ENCODE data around the gene LCT. TPM values are rescaled to one million over a fixed set of nuclear protein-coding genes. Genes with fewer than 3 reads are reported as not detected.
A peak's percentile ranks its signal among the peaks of the same experiment; 100 is the strongest.

The LCT gene
- total RNA-seq, 1 experiment from 2014 or later, result 0.04 TPM

- Mint-ChIP-seq H3K36me3 (ENCODE audit: insufficient read depth in 1 of 3, low read depth in 3 of 3) (peaks cover 49 to 90% (median 85%) of the 10 kb centered on the region in 3 experiments; a peak in 6 of 7 replicates), H3K9me3 (no peaks in the 10 kb centered on the region), H3K4me3 (no peak overlapping the region), H3K27ac (peak overlapping the region in 1 of 3 experiments; percentile 11; a peak in 1 of 7 replicates), H3K4me1 (no peaks in the 10 kb centered on the region), H3K27me3 (ENCODE audit: low read depth) (no peaks in the 10 kb centered on the region)
- WGBS (ENCODE audit: extremely low coverage, insufficient read length, low lambda C conversion rate), result no CpG with 5 or more reads among the region's 4 CpGs
- Histone ChIP-seq H2BK5ac (ENCODE audit: insufficient read length, low read length) (no peak overlapping the region), H4K20me1 (ENCODE audit: control insufficient read depth, insufficient read depth, insufficient read length) (no peaks in the 10 kb centered on the region), H2BK20ac (ENCODE audit: low read depth, low read length, poor library complexity, severe bottlenecking) (no peak overlapping the region), H4K91ac (ENCODE audit: insufficient read length, low read depth, low read length) (no peak overlapping the region), H3T11ph (ENCODE audit: low read length) (no peak overlapping the region), H3K56ac (ENCODE audit: insufficient read length, low read depth, low read length) (no peak overlapping the region), H3K79me1 (ENCODE audit: insufficient read depth, low read depth, low read length, poor library complexity, severe bottlenecking) (peaks cover 2% of the 10 kb centered on the region), H3K27ac (ENCODE audit: insufficient read length, low read depth, low read length) (no peak overlapping the region), H2AK5ac (ENCODE audit: insufficient read length, low read length) (no peak overlapping the region), H3K9me3 (ENCODE audit: control insufficient read depth, low read depth, low read length) (no peaks in the 10 kb centered on the region), H3K23me2 (ENCODE audit: insufficient read length, low read depth, low read length, poor library complexity, severe bottlenecking) (no peaks in the 10 kb centered on the region), H2BK12ac (ENCODE audit: insufficient read length, low read depth, low read length) (no peak overlapping the region), H3K18ac (ENCODE audit: insufficient read length, low read depth, low read length) (no peak overlapping the region), H3K14ac (ENCODE audit: insufficient read depth, low read length) (no peak overlapping the region), H3K4ac (ENCODE audit: low read depth, low read length) (no peak overlapping the region), H3K23ac (ENCODE audit: insufficient read length, low read depth, low read length) (no peak overlapping the region), H3K27me3 (ENCODE audit: insufficient read depth, low read length) (no peaks in the 10 kb centered on the region), H4K8ac (replicated peaks; ENCODE audit: insufficient read length, low read depth, low read length) (no peak overlapping the region), H3K9ac (ENCODE audit: extremely low read depth, insufficient read length, low read length) (no peak overlapping the region), H2BK120ac (ENCODE audit: low read depth, low read length, poor library complexity, severe bottlenecking) (no peak overlapping the region), H2AFZ (ENCODE audit: low read length) (no peak overlapping the region), H3K79me2 (ENCODE audit: insufficient read depth, low read length) (no peaks in the 10 kb centered on the region), H4K5ac (ENCODE audit: insufficient read length, low read depth, low read length) (no peak overlapping the region), H3K4me2 (ENCODE audit: insufficient read depth, insufficient read length, low read length) (no peak overlapping the region), H2BK15ac (ENCODE audit: low read depth, low read length) (no peak overlapping the region), H3K4me1 (ENCODE audit: insufficient read depth, low read length) (no peaks in the 10 kb centered on the region)
- TF ChIP-seq, protein P1, sequence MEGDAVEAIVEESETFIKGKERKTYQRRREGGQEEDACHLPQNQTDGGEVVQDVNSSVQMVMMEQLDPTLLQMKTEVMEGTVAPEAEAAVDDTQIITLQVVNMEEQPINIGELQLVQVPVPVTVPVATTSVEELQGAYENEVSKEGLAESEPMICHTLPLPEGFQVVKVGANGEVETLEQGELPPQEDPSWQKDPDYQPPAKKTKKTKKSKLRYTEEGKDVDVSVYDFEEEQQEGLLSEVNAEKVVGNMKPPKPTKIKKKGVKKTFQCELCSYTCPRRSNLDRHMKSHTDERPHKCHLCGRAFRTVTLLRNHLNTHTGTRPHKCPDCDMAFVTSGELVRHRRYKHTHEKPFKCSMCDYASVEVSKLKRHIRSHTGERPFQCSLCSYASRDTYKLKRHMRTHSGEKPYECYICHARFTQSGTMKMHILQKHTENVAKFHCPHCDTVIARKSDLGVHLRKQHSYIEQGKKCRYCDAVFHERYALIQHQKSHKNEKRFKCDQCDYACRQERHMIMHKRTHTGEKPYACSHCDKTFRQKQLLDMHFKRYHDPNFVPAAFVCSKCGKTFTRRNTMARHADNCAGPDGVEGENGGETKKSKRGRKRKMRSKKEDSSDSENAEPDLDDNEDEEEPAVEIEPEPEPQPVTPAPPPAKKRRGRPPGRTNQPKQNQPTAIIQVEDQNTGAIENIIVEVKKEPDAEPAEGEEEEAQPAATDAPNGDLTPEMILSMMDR (conservative IDR thresholded peaks at IDR 0.05), result no peak
- DNase-seq, result no peak
Observed at GRCh38 chr2:135862718-135863117, 25.7 kb upstream of the LCT start.

Data from H9 (cell line).